NAMALWA (cell line): Measurements from ENCODE around the gene EIF2A.
A peak's percentile ranks its signal among the peaks of the same experiment; 100 is the strongest.
"Not testable (repeated sequence)": the region's sequence is repeated elsewhere in the genome, so short reads cannot be mapped to it uniquely, and the experiment has no call there.

Experiments
- DNase-seq: peaks from one replicate; pipeline ENCODE4 v3.0.0-alpha.2; 2015; ENCODE audit warnings: low spot score

The EIF2A gene

DNA sequence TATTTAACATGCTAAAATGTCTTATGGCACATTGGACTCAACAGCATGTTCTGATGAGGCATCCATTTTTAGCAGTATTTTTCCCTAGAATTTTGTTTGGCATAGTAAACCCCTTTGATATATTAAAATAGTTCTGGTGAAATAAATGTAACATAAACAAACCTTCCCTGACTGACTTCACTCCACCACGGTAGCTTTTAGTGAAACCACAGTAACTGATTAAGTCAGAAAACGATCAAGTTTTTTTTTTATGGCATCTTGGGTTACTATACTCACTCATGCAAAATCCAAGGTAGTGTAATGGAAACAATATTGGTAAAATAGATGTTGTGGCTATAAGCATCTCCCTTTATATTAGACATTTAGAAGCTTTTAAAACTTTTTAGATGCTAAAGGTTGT is 3.1 kb upstream of the EIF2A start:
- DNase-seq = no peak

GRCh38 chr3:150544041-150544440 is 2.5 kb upstream of the EIF2A start:
- DNase-seq = no peak

GRCh38 chr3:150544726-150545125 is 1.9 kb upstream of the EIF2A start:
- DNase-seq = no peak

DNA sequence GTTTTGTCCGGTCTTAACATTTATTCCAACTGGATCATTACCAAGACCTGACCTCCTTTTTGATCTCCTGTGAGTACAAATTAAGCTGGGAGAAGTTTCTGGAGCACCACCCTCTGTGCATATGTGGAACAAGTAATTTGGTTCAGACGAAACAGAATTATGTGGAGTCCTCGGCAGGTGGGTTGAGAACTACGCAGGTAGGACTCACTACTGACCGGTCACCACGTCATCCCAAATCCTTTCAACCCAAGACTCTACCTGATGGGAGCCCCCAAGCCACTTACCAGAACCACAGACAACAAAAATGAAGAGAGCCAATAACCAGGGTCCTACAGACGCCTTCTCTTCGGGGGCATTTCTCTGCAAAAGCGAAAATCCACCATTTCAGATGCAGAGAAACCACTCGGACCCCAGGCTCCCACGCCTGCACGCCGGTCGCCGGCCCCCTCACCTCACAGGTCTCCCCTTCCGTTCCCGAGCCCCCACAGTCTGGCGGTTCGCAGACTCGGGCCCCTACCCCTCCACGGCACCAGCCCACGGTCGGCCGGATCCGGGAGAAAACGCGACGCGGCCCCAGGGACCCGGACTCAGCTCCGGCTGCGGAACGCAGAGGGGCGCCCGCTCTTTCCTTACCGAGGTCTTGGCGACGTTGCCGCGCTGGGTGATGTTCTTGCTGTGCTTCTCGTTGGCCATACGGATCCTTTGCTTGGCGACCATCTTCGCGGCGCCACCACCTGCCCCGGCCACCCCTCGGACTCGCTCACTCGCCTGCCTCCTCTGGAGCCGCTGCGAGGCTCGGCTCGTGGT is 965 bp upstream of the EIF2A start:
- DNase-seq = peak; percentile 44

DNA sequence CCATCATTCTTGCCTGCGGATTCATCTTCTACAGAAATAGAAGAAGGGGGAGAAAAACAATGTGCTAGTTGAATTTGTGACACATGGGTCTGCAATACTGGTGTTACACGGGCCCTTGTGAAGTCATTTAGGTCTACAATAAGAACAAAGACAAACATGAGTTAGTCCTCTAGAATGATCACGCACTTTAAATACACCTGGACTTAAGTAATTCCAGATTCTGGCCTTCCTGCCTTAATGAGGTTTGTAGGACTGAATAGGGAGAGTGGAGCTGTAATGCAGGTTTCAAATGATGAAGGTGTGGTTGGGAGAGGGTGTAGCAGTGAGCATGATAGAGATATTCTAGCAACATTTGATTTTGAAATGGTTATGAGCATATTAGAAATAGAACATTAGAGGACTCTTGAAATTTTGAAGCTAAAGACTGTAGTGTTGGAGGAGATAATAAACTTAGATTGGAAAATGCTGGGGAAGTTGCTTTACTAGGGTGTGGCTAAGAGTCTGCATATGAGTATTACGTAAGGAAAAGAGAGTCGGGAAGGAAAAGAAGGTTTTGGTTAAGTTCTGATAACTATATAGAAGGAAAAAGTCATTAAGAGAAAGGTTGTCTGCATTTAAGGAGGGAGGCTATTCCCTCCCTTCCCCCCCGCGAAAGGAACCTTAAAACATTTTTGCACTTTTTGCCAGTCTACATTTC is 606 bp downstream of the EIF2A start:
- no peak for DNase-seq

DNA sequence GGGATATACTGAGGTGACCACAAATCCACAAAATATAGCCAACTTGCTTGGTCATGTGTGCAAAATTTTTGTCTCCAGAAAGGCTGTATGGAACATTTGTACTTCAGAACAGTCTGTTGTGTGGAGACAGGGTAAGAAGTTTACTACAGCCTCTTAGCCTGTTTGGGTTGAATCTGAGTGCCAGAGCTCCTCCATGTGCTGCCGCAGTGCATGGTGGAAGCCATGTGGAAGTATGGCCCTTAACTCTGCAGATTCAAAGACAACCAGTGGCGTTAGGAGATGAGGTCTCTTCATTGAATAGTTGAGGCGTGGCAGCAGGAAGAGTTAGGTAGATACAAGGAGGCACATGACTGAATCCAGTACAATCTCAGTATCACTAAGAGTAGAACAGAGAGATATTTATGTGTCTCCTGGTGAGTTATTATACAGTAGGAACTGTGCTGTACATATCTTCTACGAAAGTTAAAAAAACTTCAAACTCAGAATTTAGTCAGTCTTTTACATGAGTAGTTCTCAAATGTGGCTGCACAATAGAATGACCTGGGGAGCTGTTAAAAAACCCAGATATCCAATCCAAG is 9.4 kb downstream of the EIF2A start:
- DNase-seq = no peak

DNA sequence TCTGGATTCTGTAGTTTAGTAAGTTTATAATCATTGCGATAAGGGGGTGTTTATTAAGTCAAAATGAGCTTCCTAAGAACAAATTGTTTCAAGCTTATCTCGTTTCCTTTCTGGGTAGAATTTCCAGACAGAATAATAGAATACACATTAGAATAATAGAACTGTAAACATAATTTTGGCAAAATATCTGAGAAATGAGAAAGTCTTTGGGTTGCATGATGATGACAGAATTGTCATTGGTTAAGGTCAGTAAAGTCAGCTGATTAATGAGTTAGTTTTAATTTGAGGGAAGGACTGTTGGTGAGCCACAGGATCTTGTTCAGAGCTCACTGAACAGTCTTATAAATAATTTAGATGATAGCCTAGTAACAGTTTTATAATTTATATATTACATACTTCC is 10.2 kb downstream of the EIF2A start:
- DNase-seq = no peak

- DNase-seq = no peak
These were observed 11.1 kb downstream of the EIF2A start for GRCh38 chr3:150557725-150558124.

- no peak for DNase-seq
These were observed 17.7 kb downstream of the EIF2A start for GRCh38 chr3:150564243-150564642.

DNA sequence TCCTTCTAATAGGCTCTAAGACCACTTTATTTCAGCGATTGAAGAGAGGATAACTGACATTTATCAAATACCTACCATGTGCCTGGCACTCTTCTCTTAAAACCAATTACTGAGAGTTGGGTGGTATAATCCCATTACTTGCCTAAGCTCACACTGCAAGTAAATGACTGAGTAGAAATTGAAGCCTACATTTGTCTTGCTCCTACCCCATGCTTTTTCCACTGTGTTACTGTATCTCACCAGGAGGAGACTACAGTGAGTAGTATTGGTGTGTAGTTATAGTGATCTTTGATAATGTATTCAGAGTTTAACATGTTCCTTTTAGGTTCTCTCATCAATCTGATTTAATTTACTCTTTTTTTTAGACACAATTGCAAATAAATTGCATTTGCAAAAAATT is 20.7 kb downstream of the EIF2A start:
- DNase-seq = no peak

GRCh38 chr3:150577855-150578254 is 31.3 kb downstream of the EIF2A start:
- DNase-seq = no peak

DNA sequence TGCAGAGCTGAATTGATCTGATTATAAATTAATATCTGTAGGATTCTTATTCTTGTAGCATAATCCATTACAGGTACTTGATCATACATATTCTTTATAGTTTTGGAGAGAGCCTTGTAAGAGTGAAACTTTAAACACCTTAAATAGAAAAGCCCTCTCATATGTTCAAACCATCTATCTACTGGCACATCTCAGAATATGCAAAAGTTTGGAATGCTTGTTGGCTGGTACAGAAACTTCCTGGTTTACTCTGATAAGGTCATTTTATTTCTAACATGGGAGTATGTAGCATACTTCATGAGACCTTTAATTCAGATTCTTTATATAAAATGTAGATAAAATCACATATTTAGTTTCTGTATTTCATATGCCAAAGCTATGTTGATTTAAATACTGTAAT is 34.6 kb downstream of the EIF2A start:
- DNase-seq = no peak

DNA sequence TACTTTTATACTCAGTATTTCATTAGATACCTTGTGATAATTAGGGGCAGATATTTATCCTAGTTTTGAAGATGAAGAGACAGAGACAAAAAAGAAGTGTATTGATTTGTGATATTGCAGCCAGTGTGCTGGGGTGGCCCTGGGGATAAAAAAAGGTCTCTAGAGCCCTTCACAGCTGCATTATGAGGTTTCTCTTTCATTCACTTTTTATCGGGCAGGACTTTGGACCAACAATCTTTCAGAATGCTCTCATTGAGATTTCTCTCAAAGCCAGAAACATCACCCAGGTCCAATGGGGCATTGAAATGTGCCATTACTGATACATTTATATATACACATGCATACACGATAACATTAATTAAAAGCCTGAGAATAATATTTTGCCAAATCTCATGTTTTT is 36.0 kb downstream of the EIF2A start:
- no peak for DNase-seq

GRCh38 chr3:150583028-150583427 is 36.4 kb downstream of the EIF2A start:
- DNase-seq = no peak

DNA sequence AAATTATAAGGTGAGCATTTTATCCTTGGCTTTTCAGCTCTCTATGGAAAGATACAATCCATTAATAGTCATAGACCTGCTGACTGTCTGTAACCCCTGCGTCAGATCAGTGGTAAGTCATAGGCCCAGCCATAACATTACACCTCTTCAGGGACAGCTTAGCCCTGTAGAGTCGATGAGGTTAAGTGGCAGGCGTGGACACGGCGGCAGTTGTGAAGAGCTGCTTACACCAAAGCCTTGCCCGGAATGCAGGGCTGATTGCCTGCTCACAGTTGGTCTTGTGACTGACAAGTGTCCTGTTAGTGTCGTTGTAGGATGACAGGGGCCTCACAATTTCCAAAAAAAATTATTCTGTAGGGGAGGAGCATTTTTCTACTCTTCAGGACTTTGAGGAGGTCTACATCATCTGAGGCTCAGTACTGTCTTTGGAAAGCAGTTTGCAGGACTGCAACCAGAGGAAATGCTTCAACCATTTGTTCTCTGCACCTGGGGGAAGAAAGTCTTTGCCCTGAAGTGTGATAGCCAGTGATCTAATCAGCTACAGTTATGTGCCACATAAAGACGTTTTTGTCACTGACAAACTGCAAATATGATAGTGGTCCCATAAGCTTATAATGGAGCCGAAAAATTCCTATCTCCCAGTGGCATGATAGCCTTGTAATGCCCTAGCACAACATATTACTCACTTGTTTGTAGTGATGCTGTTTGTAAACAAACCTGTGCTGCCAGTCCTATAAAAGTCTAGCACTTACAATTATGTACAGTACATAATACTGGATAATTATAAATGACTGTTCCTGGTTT is 41.6 kb downstream of the EIF2A start:
- no peak for DNase-seq

DNA sequence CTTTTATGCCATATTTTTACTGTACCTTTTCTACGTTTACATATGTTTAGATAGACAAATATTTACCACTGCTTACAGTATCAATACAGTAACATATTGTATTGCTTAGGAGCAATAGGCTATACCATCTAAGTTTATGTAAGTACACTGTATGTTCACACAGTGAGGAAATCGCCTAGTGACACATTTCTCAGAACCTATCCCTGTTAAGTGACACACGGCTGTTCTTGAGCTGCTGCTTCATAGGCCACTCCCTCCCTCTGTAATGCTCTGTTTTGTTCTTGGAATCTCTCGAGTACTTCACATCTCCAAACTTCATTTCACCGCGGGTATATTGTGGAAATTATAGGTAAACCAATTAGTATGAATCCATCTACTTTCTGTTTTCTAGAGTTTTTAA is 43.2 kb downstream of the EIF2A start:
- no peak for DNase-seq

- DNase-seq = no peak
These were observed 47.6 kb downstream of the EIF2A start for GRCh38 chr3:150594150-150594549.

DNA sequence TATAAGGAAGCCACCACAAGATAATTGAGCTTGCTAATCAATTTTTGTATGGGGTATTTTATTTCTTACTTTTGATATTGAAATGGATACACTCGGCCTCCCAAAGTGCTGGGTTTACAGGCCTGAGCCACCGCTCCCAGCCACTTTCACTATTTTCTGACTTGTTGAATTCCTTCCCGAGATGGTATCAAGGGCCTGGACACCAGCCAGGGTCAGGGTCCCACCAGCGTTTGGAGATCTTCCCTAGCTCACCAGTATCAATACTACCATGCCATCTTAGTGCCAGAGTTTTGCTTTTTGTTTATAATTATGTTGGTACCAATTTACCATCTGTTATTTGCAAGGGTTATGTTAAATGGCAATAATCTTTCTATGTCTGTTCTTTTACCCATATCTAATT is 51.1 kb downstream of the EIF2A start:
- no peak for DNase-seq

- DNase-seq = peak; percentile 53
These were observed 53.2 kb downstream of the EIF2A start for GRCh38 chr3:150599611-150600297.

DNA sequence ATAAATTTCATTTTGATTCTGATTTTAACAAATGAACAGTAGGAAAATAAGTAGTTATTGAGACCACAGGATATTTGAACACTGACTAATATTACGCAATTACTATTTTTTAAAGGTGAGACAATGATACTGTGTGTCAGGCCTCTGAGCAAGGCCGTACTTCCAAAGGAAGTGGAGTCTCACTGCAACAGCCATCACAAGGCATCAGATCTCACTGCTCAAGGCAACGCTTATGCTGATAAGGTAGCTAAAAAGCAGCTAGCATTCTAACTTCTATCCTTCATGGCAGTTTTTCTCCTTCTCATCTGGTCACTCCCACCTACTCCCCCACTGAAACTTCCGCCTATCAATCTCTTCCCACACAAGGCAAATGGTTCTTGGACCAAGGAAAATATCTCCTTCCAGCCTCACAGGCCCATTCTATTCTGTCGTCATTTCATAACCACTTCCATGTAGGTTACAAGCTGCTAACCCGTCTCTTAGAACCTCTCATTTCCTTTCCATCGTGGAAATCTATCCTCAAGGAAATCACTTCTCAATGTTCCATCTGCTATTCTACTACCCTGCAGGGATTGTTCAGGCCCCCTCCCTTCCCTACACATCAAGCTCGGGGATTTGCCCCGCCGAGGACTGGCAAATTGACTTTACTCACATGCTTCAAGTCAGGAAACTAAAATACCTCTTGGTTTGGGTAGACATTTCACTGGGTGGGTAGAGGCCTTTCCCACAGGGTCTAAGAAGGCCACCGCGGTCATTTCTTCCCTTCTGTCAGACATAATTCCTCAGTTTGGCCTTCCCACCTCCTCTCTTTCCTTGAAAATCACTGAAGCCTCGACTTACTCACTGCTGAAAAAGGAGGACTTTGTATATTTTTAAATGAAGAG is 54.3 kb downstream of the EIF2A start:
- not testable (repeated sequence) for DNase-seq
